Prostate gland (tissue), 2 donors: ENCODE data around the gene RBAK. TPM values are rescaled to one million over a fixed set of nuclear protein-coding genes. Genes with fewer than 3 reads are reported as not detected.
"Not testable (repeated sequence)": the region's sequence is repeated elsewhere in the genome, so short reads cannot be mapped to it uniquely, and the experiment has no call there.

Source experiments
- DNase-seq: peaks from one replicate; pipeline ENCODE4 v3.0.0-alpha.2; 2019; ENCODE audit warnings: low spot score
- H3K27ac ChIP-seq, 2 donors: fragments of 200-600 bp; sonication (generic); 2 replicates each; pipeline ENCODE4 v1.5.1; 2017 to 2019
- H3K27me3 ChIP-seq: fragments of 200-600 bp; sonication (generic); replicated peaks from 2 replicates; pipeline ENCODE4 v1.5.1; 2019; ENCODE audit not compliant: insufficient read depth
- H3K36me3 ChIP-seq, 2 donors: fragments of 200-600 bp; sonication (generic); 1 replicate in 1 of 2; 2 replicates in 1 of 2; pipeline versions ENCODE4 v1.5.1 to v1.8.1; 2017 to 2019
- H3K4me1 ChIP-seq: fragments of 200-600 bp; sonication (generic); replicated peaks from 2 replicates; pipeline ENCODE4 v1.5.1; 2019
- H3K4me3 ChIP-seq, 2 donors: fragments of 200-600 bp; sonication (generic); 2 replicates each; pipeline ENCODE4 v1.5.1; 2017 to 2019
- H3K9me3 ChIP-seq: fragments of 200-600 bp; sonication (generic); 2 replicates; pipeline ENCODE4 v1.5.1; 2017
- POLR2A ChIP-seq: fragments of 450-650 bp; IDR thresholded peaks from one replicate; pipeline ENCODE4 v1.6.1; 2016; ENCODE audit warnings: antibody characterized with exemption, mild to moderate bottlenecking
- POLR2AphosphoS5 ChIP-seq: sonication (generic); formaldehyde crosslinking; IDR thresholded peaks from one replicate; pipeline ENCODE4 v1.6.1; 2017; ENCODE audit warnings: antibody characterized with exemption
- WGBS: methylation state at CpG from one replicate; pipeline ENCODE4 v1.1.5; 2018; 5-methylcytosine and 5-hydroxymethylcytosine counted together
- intact Hi-C: fragments of 100-400 bp; cut with DNase I; formaldehyde crosslinking; loops from one replicate; pipeline ENCODE4 v1.14.2; 2022
- total RNA-seq, 2 donors: library from RNA; depleted of rRNA; stranded (reverse); fragments of >200 nt; gene quantifications; one replicate each; pipeline ENCODE4 v1.1.0, GENCODE V29; 2016
- TF ChIP-seq, protein P1 (sequence below), 4 experiments: fragments of 200-600 bp in 2 of 4; fragments of 450-650 bp in 2 of 4; sonication (generic) in 2 of 4; IDR thresholded peaks; 1 replicate in 3 of 4; 2 replicates in 1 of 4; pipeline ENCODE4 v1.5.1; 2016 to 2019; ENCODE audit warnings: antibody characterized with exemption in 4 of 4, mild to moderate bottlenecking in 2 of 4, moderate library complexity in 2 of 4

RBAK gene
- total RNA-seq, 2 donors from 2014 or later = 10.6 to 11.7 TPM

DNA sequence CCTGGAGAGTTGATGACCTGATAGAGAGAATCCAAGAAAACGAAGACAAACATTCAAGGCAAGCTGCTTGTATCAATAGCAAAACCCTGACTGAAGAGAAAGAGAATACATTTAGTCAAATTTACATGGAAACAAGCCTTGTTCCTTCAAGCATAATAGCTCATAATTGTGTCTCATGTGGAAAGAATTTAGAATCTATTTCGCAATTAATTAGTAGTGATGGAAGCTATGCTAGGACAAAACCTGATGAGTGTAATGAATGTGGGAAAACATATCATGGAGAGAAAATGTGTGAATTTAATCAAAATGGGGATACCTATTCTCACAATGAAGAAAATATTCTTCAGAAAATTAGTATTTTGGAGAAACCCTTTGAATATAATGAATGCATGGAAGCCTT is 18.0 kb downstream of the RBAK start:
- no peak for DNase-seq
- Histone ChIP-seq H3K4me3 (no peak overlapping the region), H3K4me1 (no peaks in the 10 kb centered on the region), H3K27ac (no peak overlapping the region), H3K27me3 (no peaks in the 10 kb centered on the region), H3K36me3 (peaks cover 37 to 39% of the 10 kb centered on the region in 2 donors), H3K9me3 (no peaks in the 10 kb centered on the region)
- TF ChIP-seq POLR2AphosphoS5 = no peak
- no peak for TF ChIP-seq POLR2A
- TF ChIP-seq, protein P1, sequence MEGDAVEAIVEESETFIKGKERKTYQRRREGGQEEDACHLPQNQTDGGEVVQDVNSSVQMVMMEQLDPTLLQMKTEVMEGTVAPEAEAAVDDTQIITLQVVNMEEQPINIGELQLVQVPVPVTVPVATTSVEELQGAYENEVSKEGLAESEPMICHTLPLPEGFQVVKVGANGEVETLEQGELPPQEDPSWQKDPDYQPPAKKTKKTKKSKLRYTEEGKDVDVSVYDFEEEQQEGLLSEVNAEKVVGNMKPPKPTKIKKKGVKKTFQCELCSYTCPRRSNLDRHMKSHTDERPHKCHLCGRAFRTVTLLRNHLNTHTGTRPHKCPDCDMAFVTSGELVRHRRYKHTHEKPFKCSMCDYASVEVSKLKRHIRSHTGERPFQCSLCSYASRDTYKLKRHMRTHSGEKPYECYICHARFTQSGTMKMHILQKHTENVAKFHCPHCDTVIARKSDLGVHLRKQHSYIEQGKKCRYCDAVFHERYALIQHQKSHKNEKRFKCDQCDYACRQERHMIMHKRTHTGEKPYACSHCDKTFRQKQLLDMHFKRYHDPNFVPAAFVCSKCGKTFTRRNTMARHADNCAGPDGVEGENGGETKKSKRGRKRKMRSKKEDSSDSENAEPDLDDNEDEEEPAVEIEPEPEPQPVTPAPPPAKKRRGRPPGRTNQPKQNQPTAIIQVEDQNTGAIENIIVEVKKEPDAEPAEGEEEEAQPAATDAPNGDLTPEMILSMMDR (IDR thresholded peaks at IDR 0.05) = no peak
- 95% methylated on average over 2 of the region's 2 CpGs for WGBS
- intact Hi-C loops = no loop called here

DNA sequence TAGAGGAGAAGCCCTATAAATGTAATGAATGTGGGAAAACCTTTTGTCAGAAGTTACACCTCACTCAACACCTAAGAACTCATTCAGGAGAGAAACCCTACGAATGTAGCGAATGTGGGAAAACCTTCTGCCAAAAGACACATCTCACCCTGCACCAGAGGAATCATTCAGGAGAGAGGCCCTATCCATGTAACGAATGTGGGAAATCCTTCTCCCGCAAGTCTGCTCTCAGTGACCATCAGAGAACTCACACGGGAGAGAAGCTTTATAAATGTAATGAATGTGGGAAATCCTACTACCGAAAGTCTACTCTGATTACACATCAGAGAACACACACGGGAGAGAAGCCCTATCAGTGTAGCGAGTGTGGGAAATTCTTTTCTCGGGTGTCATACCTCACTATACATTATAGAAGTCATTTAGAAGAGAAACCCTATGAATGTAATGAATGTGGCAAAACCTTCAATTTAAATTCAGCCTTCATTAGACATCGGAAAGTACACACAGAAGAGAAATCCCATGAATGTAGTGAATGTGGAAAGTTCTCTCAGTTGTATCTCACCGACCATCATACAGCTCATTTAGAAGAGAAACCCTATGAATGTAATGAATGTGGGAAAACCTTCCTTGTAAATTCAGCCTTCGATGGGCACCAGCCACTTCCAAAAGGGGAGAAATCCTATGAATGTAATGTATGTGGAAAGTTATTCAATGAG is 18.9 kb downstream of the RBAK start:
- Histone ChIP-seq H3K27ac (no peak overlapping the region), H3K36me3 (peaks cover 31 to 32% of the 10 kb centered on the region in 2 donors), H3K4me3 (no peak overlapping the region), H3K4me1 (no peaks in the 10 kb centered on the region), H3K27me3 (no peaks in the 10 kb centered on the region), H3K9me3 (no peaks in the 10 kb centered on the region)
- DNase-seq = no peak
- TF ChIP-seq, protein P1 (IDR thresholded peaks at IDR 0.05) = no peak
- intact Hi-C loops = no loop called here
- 97% methylated on average over 12 of the region's 12 CpGs for WGBS

DNA sequence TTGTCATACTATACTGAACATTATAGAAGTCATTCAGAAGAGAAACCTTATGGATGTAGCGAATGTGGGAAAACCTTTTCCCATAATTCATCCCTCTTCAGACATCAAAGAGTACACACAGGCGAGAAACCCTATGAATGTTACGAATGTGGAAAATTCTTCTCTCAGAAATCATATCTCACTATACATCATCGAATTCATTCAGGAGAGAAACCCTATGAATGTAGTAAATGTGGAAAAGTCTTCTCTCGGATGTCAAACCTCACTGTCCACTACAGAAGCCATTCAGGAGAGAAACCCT is 19.4 kb downstream of the RBAK start:
- H3K27ac ChIP-seq = no peak overlapping the region
- WGBS = 98% methylated on average over 5 of the region's 5 CpGs
- H3K9me3 ChIP-seq = no peaks in the 10 kb centered on the region
- no peaks in the 10 kb centered on the region for H3K27me3 ChIP-seq
- TF ChIP-seq, protein P1 (IDR thresholded peaks at IDR 0.05) = no peak
- TF ChIP-seq POLR2A (no peak), POLR2AphosphoS5 (no peak)
- DNase-seq = no peak
- H3K4me1 ChIP-seq = no peaks in the 10 kb centered on the region
- no peak overlapping the region for H3K4me3 ChIP-seq
- intact Hi-C loops = no loop called here
- H3K36me3 ChIP-seq = peaks cover 26 to 28% of the 10 kb centered on the region in 2 donors

DNA sequence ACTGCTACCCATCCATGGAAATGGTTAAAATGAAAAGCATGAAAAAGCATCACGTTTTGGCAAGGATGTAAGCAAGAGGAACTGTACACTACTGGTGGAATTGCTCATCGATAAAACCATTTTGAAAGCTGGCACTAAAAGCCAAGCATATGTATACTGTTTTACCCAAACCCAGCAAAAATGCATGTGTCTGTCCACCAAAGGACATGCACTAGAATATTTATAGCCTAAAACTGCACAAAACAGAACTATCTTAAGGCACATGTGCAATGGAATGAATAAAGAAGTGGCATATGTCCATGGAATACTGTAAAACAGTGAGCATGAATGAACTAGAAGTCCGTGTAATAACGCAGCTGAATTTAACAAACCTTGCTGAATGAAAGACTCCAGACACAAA is 22.9 kb downstream of the RBAK start:
- 83% methylated on average over 4 of the region's 4 CpGs for WGBS
- TF ChIP-seq, protein P1 (IDR thresholded peaks at IDR 0.05) = no peak
- TF ChIP-seq POLR2A = no peak
- TF ChIP-seq POLR2AphosphoS5 = no peak
- Histone ChIP-seq H3K4me1 (no peaks in the 10 kb centered on the region), H3K27ac (no peak overlapping the region), H3K27me3 (no peaks in the 10 kb centered on the region), H3K4me3 (no peak overlapping the region), H3K36me3 (peaks cover 12 to 16% of the 10 kb centered on the region in 2 donors), H3K9me3 (no peaks in the 10 kb centered on the region)
- DNase-seq = no peak
- intact Hi-C loops = no loop called here

DNA sequence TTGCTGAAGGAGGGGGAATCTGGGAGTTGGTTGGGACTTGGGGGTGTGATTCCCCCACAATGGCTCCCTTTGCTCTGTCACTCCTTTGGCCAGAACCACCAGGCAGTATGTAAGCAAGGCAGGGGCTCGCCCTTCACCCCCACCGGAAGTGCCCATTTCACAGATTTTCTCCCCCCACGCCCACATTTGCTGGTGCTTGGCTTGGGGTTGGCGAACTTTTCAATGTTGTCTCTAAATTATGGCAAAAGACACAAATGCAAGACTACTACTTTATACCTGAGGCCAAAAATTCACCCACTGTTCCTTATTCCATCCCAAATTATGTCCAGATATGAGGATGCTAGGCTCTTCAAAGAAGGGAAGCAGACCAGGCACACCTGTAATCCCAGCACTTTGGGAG is 24.5 kb downstream of the RBAK start:
- no peak for DNase-seq
- Histone ChIP-seq H3K4me1 (no peaks in the 10 kb centered on the region), H3K4me3 (no peak overlapping the region), H3K9me3 (no peaks in the 10 kb centered on the region), H3K36me3 (no peaks in the 10 kb centered on the region), H3K27me3 (no peaks in the 10 kb centered on the region), H3K27ac (no peak overlapping the region)
- TF ChIP-seq POLR2A (no peak), POLR2AphosphoS5 (no peak)
- TF ChIP-seq, protein P1 (IDR thresholded peaks at IDR 0.05) = no peak
- 98% methylated on average over 4 of the region's 4 CpGs for WGBS
- intact Hi-C loops = no loop called here

DNA sequence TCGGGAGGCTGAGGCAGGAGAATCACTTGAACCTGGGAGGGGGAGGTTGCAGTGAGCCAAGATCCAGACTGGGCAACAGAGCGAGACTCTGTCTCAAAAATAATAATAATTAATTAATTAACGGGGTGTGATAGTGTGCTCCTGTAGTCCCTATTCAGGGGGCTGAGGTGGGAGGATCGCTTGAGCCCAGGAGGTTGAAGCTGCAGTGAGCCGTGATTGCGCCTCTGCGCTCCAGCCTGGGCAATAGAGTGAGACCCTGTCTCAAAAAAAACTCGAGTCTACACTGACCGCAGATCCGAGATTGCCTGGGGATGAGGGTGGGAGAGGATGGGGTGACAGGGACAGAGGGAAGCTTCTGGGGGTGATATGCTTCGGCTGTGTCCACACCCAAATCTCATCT is 29.5 kb downstream of the RBAK start:
- intact Hi-C loops, H3K36me3 ChIP-seq, H3K4me1 ChIP-seq, H3K4me3 ChIP-seq, H3K27ac ChIP-seq, DNase-seq, H3K9me3 ChIP-seq, H3K27me3 ChIP-seq: not testable (repeated sequence)
- WGBS = 92% methylated on average over 11 of the region's 11 CpGs
